Colon (tissue), 2 donors: Measurements from ENCODE around the gene PCDHA4.
"Not testable (repeated sequence)": the region's sequence is repeated elsewhere in the genome, so short reads cannot be mapped to it uniquely, and the experiment has no call there.

Experiments
- FAIRE-seq: peaks from 2 replicates; lab custom pipeline; 2012; peaks lifted over from hg19 to GRCh38; lab: Jason Lieb, UNC
- donor health status: control.
- donor health status: control.

The PCDHA4 gene

GRCh38 chr5:140806834-140807775 is at the start of gene PCDHA4:
PCDHA4 (plus strand) TSS chr5:140807068.
- no peak for FAIRE-seq

- no peak for FAIRE-seq
Observed at GRCh38 chr5:140764177-140764973, 42.5 kb upstream of the PCDHA4 start.

- no peak for FAIRE-seq
Observed at GRCh38 chr5:140767444-140767843, 39.4 kb upstream of the PCDHA4 start.

GRCh38 chr5:140780512-140780911 is 26.4 kb upstream of the PCDHA4 start:
- FAIRE-seq: no peak

GRCh38 chr5:140785905-140786686 is 20.8 kb upstream of the PCDHA4 start, which contains the start of gene PCDHA1:
PCDHA1 (plus strand) TSS chr5:140786140.
- FAIRE-seq: no peak

GRCh38 chr5:140787422-140787821 is 19.4 kb upstream of the PCDHA4 start:
- not testable (repeated sequence) for FAIRE-seq

GRCh38 chr5:140787849-140788504 is 18.9 kb upstream of the PCDHA4 start:
- not testable (repeated sequence) for FAIRE-seq

- FAIRE-seq: no peak
Observed at GRCh38 chr5:140791089-140791488, 15.8 kb upstream of the PCDHA4 start.

- no peak for FAIRE-seq
Observed at GRCh38 chr5:140794595-140795258, 12.1 kb upstream of the PCDHA4 start, which contains the start of gene PCDHA2. PCDHA2 (plus strand) TSS chr5:140794852.

GRCh38 chr5:140795259-140795641 is 11.6 kb upstream of the PCDHA4 start:
- no peak for FAIRE-seq

GRCh38 chr5:140796072-140796717 is 10.7 kb upstream of the PCDHA4 start:
- FAIRE-seq: not testable (repeated sequence)

GRCh38 chr5:140796718-140797095 is 10.2 kb upstream of the PCDHA4 start:
- no peak for FAIRE-seq

GRCh38 chr5:140800816-140801493 is 5.9 kb upstream of the PCDHA4 start, which contains the start of gene PCDHA3:
PCDHA3 (plus strand) TSS chr5:140801057.
- FAIRE-seq: no peak

GRCh38 chr5:140801494-140801841 is 5.4 kb upstream of the PCDHA4 start:
- no peak for FAIRE-seq

- not testable (repeated sequence) for FAIRE-seq
Observed at GRCh38 chr5:140802381-140802780, 4.5 kb upstream of the PCDHA4 start.

GRCh38 chr5:140802781-140803271 is 4.0 kb upstream of the PCDHA4 start:
- FAIRE-seq: no peak

GRCh38 chr5:140808241-140808888 is 1.5 kb downstream of the PCDHA4 start:
- FAIRE-seq: not testable (repeated sequence)

- no peak for FAIRE-seq
Observed at GRCh38 chr5:140808889-140809291, 2.0 kb downstream of the PCDHA4 start.
